Measurements from ENCODE around the gene HOXA4.

The HOXA4 gene

GRCh38 chr7:27172315-27172774, 41.8 kb upstream of the HOXA4 start:
- FAIRE-seq: no peak

GRCh38 chr7:27171637-27172314, 41.2 kb upstream of the HOXA4 start:
- FAIRE-seq (no peak), DNase-seq (ENCODE audit: insufficient read length, low spot score) (no peak)
- TF ChIP-seq CTCF (IDR thresholded peaks at IDR 0.05; ENCODE audit: insufficient read depth, missing control alignments): no peak

More at GRCh38 chr7:27172315-27172774, 41.8 kb upstream of the HOXA4 start:
- no peak for TF ChIP-seq CTCF (IDR thresholded peaks at IDR 0.05; ENCODE audit: insufficient read depth, missing control alignments)
- DNase-seq (ENCODE audit: insufficient read length, low spot score): no peak

- no peak for TF ChIP-seq CTCF (IDR thresholded peaks at IDR 0.05; ENCODE audit: insufficient read depth, missing control alignments)
- FAIRE-seq (no peak), DNase-seq (ENCODE audit: insufficient read length, low spot score) (no peak)
Measured at GRCh38 chr7:27171325-27171636, 40.7 kb upstream of the HOXA4 start.

- TF ChIP-seq CTCF (IDR thresholded peaks at IDR 0.05; ENCODE audit: insufficient read depth, missing control alignments): no peak
- no peak for FAIRE-seq
Measured at GRCh38 chr7:27170426-27171324, 40.1 kb upstream of the HOXA4 start.

GRCh38 chr7:27169658-27170425, 39.3 kb upstream of the HOXA4 start:
- FAIRE-seq (no peak), DNase-seq (ENCODE audit: insufficient read length, low spot score) (no peak)
- TF ChIP-seq CTCF (IDR thresholded peaks at IDR 0.05; ENCODE audit: insufficient read depth, missing control alignments): no peak

More at GRCh38 chr7:27170426-27171324, 40.1 kb upstream of the HOXA4 start:
- DNase-seq (ENCODE audit: insufficient read length, low spot score): no peak

GRCh38 chr7:27168265-27168947, 37.8 kb upstream of the HOXA4 start:
- no peak for DNase-seq (ENCODE audit: insufficient read length, low spot score)
- FAIRE-seq: no peak
- no peak for TF ChIP-seq CTCF (IDR thresholded peaks at IDR 0.05; ENCODE audit: insufficient read depth, missing control alignments)

Measured in D721Med (cell line).